OCI-LY7 (cell line): Measurements from ENCODE around the gene CCDC57. TPM values are rescaled to one million over a fixed set of nuclear protein-coding genes. Genes with fewer than 3 reads are reported as not detected.

Experiments used
- BruUV-seq: library from RNA; stranded (reverse); fragments of 400-500 nt; replicated peaks from 2 replicates; lab custom pipeline; 2021; lab: Mats Ljungman, UMichigan
- CTCF ChIA-PET: fragments of 300-600 bp; sonication (Branson Sonifier 250); formaldehyde crosslinking; loops from one replicate; lab custom pipeline; 2022; ENCODE audit warnings: antibody characterized with exemption; ENCODE audit not compliant: unreplicated experiment; lab: Charles Lee
- POLR2A ChIA-PET: fragments of 300-600 bp; sonication (Branson Sonifier 250); formaldehyde crosslinking; loops from one replicate; lab custom pipeline; 2022; ENCODE audit warnings: antibody characterized with exemption; lab: Charles Lee
- DNase-seq: peaks from one replicate; pipeline ENCODE4 v3.0.0-alpha.2; 2015; ENCODE audit warnings: low spot score
- H2AFZ ChIP-seq: fragments of 200-600 bp; sonication (generic), shearing (Covaris generic); 2 replicates; pipeline ENCODE4 v1.6.1; 2014; ENCODE audit warnings: mild to moderate bottlenecking, antibody characterized with exemption, low read length, moderate library complexity
- H3K27ac ChIP-seq: fragments of 200-600 bp; sonication (generic); 2 replicates; pipeline ENCODE4 v1.5.1; 2014; ENCODE audit warnings: mixed run types, low read depth, mild to moderate bottlenecking, moderate library complexity, low read length, inconsistent platforms; ENCODE audit not compliant: poor library complexity, severe bottlenecking
- H3K36me3 ChIP-seq: fragments of 200-600 bp; sonication (generic); 2 replicates; pipeline ENCODE4 v1.6.1; 2014; ENCODE audit warnings: mild to moderate bottlenecking, antibody characterized with exemption, low read length, moderate library complexity, mixed read lengths; ENCODE audit not compliant: insufficient read depth
- H3K4me1 ChIP-seq: fragments of 200-600 bp; sonication (generic); 2 replicates; pipeline ENCODE4 v1.5.1; 2014; ENCODE audit warnings: mild to moderate bottlenecking, low read length; ENCODE audit not compliant: insufficient read depth, poor library complexity, severe bottlenecking
- H3K4me2 ChIP-seq: fragments of 200-600 bp; sonication (generic); 2 replicates; pipeline ENCODE4 v1.6.1; 2014; ENCODE audit warnings: mild to moderate bottlenecking, low read length
- H3K4me3 ChIP-seq: fragments of 200-600 bp; sonication (generic); 2 replicates; pipeline ENCODE4 v1.5.1; 2014; ENCODE audit warnings: mild to moderate bottlenecking, low read depth, low read length; ENCODE audit not compliant: poor library complexity, severe bottlenecking
- H3K79me2 ChIP-seq: fragments of 200-600 bp; sonication (generic); 2 replicates; pipeline ENCODE4 v1.6.1; 2016; ENCODE audit warnings: low read depth, mild to moderate bottlenecking, low read length, moderate library complexity, mixed read lengths; ENCODE audit not compliant: insufficient read depth
- H3K9me2 ChIP-seq: fragments of 200-600 bp; sonication (generic); 2 replicates; pipeline ENCODE4 v1.6.1; 2016; ENCODE audit warnings: mild to moderate bottlenecking, low read length, mixed read lengths; ENCODE audit not compliant: insufficient read depth
- H3K9me3 ChIP-seq: fragments of 200-600 bp; sonication (generic); 2 replicates; pipeline ENCODE4 v1.6.1; 2014; ENCODE audit warnings: mild to moderate bottlenecking, mixed run types, low read length, mixed read lengths
- H4K20me1 ChIP-seq: fragments of 200-600 bp; sonication (generic); 2 replicates; pipeline ENCODE4 v1.6.1; 2014; ENCODE audit warnings: mild to moderate bottlenecking, antibody characterized with exemption, low read length, moderate library complexity, mixed read lengths; ENCODE audit not compliant: insufficient read depth
- CTCF ChIP-seq: fragments of 200-600 bp; sonication (generic); conservative IDR thresholded peaks from 2 replicates; pipeline ENCODE4 v1.5.1; 2014; ENCODE audit warnings: mild to moderate bottlenecking, antibody characterized with exemption, low read length, moderate library complexity, mixed read lengths
- EZH2phosphoT487 ChIP-seq: fragments of 200-600 bp; sonication (generic); IDR thresholded peaks from 2 replicates; pipeline ENCODE4 v1.6.1; 2018; ENCODE audit warnings: low read depth, borderline replicate concordance, mild to moderate bottlenecking, mixed run types, antibody characterized with exemption, low read length, moderate library complexity, mixed read lengths
- intact Hi-C: fragments of 100-400 bp; cut with micrococcal nuclease; formaldehyde crosslinking; loops from one replicate; pipeline ENCODE4 v1.10.0; 2022; ENCODE audit not compliant: unreplicated experiment
- total RNA-seq, 2 experiments: library from RNA; depleted of rRNA in 1 of 2; stranded (reverse); fragments of >200 nt in 1 of 2; shearing (Covaris generic) in 1 of 2; gene quantifications; 2 replicates each; pipeline ENCODE4 v1.2.3, GENCODE V29; 2014 to 2022

The CCDC57 gene
- total RNA-seq, 2 experiments from 2014 or later = 34.5 to 58.7 TPM

- intact Hi-C loops = no loop called here
- DNase-seq = no peak
- H3K36me3 ChIP-seq = peaks cover 62% of the 10 kb centered on the region
- no peaks in the 10 kb centered on the region for H3K9me2 ChIP-seq
- no peak overlapping the region for H2AFZ ChIP-seq
- H3K4me3 ChIP-seq = no peak overlapping the region
- CTCF ChIA-PET = no interaction called here
- H4K20me1 ChIP-seq = no peaks in the 10 kb centered on the region
- POLR2A ChIA-PET = no interaction called here
- H3K79me2 ChIP-seq = no peaks in the 10 kb centered on the region
- no peaks in the 10 kb centered on the region for H3K9me3 ChIP-seq
- no peak overlapping the region for H3K27ac ChIP-seq
- H3K4me1 ChIP-seq = peaks cover 25% of the 10 kb centered on the region
- TF ChIP-seq EZH2phosphoT487 = no peak
- no peak for TF ChIP-seq CTCF
- BruUV-seq = no TSS peak
- H3K4me2 ChIP-seq = no peak overlapping the region
Observed at GRCh38 chr17:82077617-82078358, 134.9 kb downstream of the CCDC57 start.

- H3K4me1 ChIP-seq = peaks cover 25% of the 10 kb centered on the region
- H3K9me3 ChIP-seq = no peaks in the 10 kb centered on the region
- H3K4me2 ChIP-seq = no peak overlapping the region
- intact Hi-C loops = no loop called here
- no peaks in the 10 kb centered on the region for H3K79me2 ChIP-seq
- H4K20me1 ChIP-seq = no peaks in the 10 kb centered on the region
- no TSS peak for BruUV-seq
- ChIA-PET POLR2A (interaction anchor here (0.7 to 1.4 kb wide), 2 partner anchors 11 to 220 kb away, joined by 4 to 5 read pairs; no protein-coding TSS in a partner anchor), CTCF (no interaction called here)
- H3K36me3 ChIP-seq = peaks cover 54% of the 10 kb centered on the region
- TF ChIP-seq CTCF (no peak), EZH2phosphoT487 (no peak)
- no peak for DNase-seq
- H2AFZ ChIP-seq = no peak overlapping the region
- H3K9me2 ChIP-seq = no peaks in the 10 kb centered on the region
- peak overlapping the region; percentile 66 for H3K27ac ChIP-seq
- H3K4me3 ChIP-seq = no peak overlapping the region
Observed at GRCh38 chr17:82076785-82077591, 135.7 kb downstream of the CCDC57 start.
